Endothelial cell of umbilical vein (primary cell): Measurements from ENCODE around the gene LRRC8B. TPM values are rescaled to one million over a fixed set of nuclear protein-coding genes. Genes with fewer than 3 reads are reported as not detected.

Experiments used
- BruUV-seq: library from RNA; stranded (reverse); fragments of 400-500 nt; replicated peaks from 2 replicates; lab custom pipeline; 2021; lab: Mats Ljungman, UMichigan
- CTCF ChIA-PET: fragments of 300-600, 350-600 bp; sonication (Branson Sonifier 250); formaldehyde crosslinking; loops from one replicate; lab custom pipeline; 2021; ENCODE audit warnings: antibody characterized with exemption, inconsistent platforms; lab: Charles Lee
- POLR2A ChIA-PET: fragments of 300-600, 350-600 bp; sonication (Branson Sonifier 250); formaldehyde crosslinking; loops from one replicate; lab custom pipeline; 2021; ENCODE audit warnings: antibody characterized with exemption, inconsistent platforms; lab: Charles Lee
- DNase-seq: peaks from one replicate; pipeline ENCODE4 v3.0.0-alpha.2; 2011; ENCODE audit warnings: low read depth, low spot score
- FAIRE-seq: peaks from 2 replicates; lab custom pipeline; 2011; peaks lifted over from hg19 to GRCh38; lab: Jason Lieb, UNC
- H2AFZ ChIP-seq: 2 replicates; pipeline ENCODE4 v1.6.0; 2012; ENCODE audit warnings: low read depth, low read length, control low read depth, inconsistent platforms
- H3K27ac ChIP-seq: 2 replicates; pipeline ENCODE4 v1.5.1; 2011; ENCODE audit warnings: low read depth, mild to moderate bottlenecking, control low read depth, low read length, moderate library complexity; ENCODE audit not compliant: insufficient read depth
- H3K27me3 ChIP-seq, 2 experiments: 2 replicates each; pipeline versions ENCODE4 v1.6.0 to v1.6.1; 2011; ENCODE audit warnings: low read length in 2 of 2, mixed read lengths in 1 of 2; ENCODE audit not compliant: control insufficient read depth in 2 of 2, insufficient read depth in 2 of 2
- H3K36me3 ChIP-seq, 2 experiments: 2 replicates in 1 of 2; 3 replicates in 1 of 2; pipeline ENCODE4 v1.5.1; 2011; ENCODE audit warnings: low read length in 2 of 2, mild to moderate bottlenecking in 1 of 2, moderate library complexity in 1 of 2; ENCODE audit not compliant: control insufficient read depth in 2 of 2, insufficient read depth in 2 of 2; ENCODE audit errors: extremely low read depth in 1 of 2
- H3K4me1 ChIP-seq: 3 replicates; pipeline ENCODE4 v1.5.1; 2011; ENCODE audit warnings: mild to moderate bottlenecking, low read length; ENCODE audit not compliant: control insufficient read depth, insufficient read depth; ENCODE audit errors: extremely low read depth
- H3K4me2 ChIP-seq: 2 replicates; pipeline ENCODE4 v1.6.1; 2011; ENCODE audit warnings: low read length, control low read depth, mixed read lengths; ENCODE audit not compliant: insufficient read depth
- H3K4me3 ChIP-seq, 3 experiments: fragments of 200-600 bp in 1 of 3; sonication (generic), shearing (Covaris generic) in 1 of 3; replicated peaks in 1 of 3; 2 replicates each; pipeline ENCODE4 v1.5.1; 2011 to 2016; ENCODE audit warnings: control low read depth in 3 of 3, low read length in 3 of 3, mild to moderate bottlenecking in 2 of 3, inconsistent platforms in 1 of 3, low read depth in 1 of 3, moderate library complexity in 1 of 3; ENCODE audit not compliant: insufficient read depth in 1 of 3
- H3K79me2 ChIP-seq: 2 replicates; pipeline ENCODE4 v1.6.0; 2012; ENCODE audit warnings: low read length, inconsistent platforms; ENCODE audit not compliant: control insufficient read depth, insufficient read depth
- H3K9ac ChIP-seq: replicated peaks from 2 replicates; pipeline ENCODE3; 2011; ENCODE audit warnings: low read length, control low read depth; ENCODE audit not compliant: insufficient read depth; ENCODE audit errors: extremely low read depth
- H3K9me1 ChIP-seq: replicated peaks from 3 replicates; pipeline ENCODE4 v1.6.0; 2011; ENCODE audit warnings: mild to moderate bottlenecking, low read length; ENCODE audit not compliant: control insufficient read depth, insufficient read depth; ENCODE audit errors: extremely low read depth
- H3K9me3 ChIP-seq: replicated peaks from 2 replicates; pipeline ENCODE4 v1.5.1; 2012; ENCODE audit warnings: low read length, inconsistent platforms; ENCODE audit not compliant: control insufficient read depth, insufficient read depth
- H4K20me1 ChIP-seq: replicated peaks from 2 replicates; pipeline ENCODE3; 2011; ENCODE audit warnings: mild to moderate bottlenecking, low read length; ENCODE audit not compliant: control insufficient read depth, insufficient read depth; ENCODE audit errors: extremely low read depth
- CTCF ChIP-seq, 2 donors: IDR thresholded peaks; 1 replicate in 1 of 2; 2 replicates in 1 of 2; pipeline ENCODE4 v1.5.1; 2011; ENCODE audit warnings: low read length in 2 of 2, mild to moderate bottlenecking in 2 of 2, moderate library complexity in 2 of 2, control low read depth in 1 of 2, inconsistent platforms in 1 of 2, low read depth in 1 of 2; ENCODE audit not compliant: insufficient read depth in 1 of 2; ENCODE audit errors: extremely low read depth in 1 of 2
- EZH2 ChIP-seq: IDR thresholded peaks from 2 replicates; pipeline ENCODE4 v1.6.1; 2012; ENCODE audit warnings: borderline replicate concordance, low read depth, mild to moderate bottlenecking, moderate library complexity, low read length, inconsistent platforms; ENCODE audit not compliant: severe bottlenecking
- GATA2 ChIP-seq: IDR thresholded peaks from 2 replicates; pipeline ENCODE4 v1.7.0; 2011; ENCODE audit warnings: low read depth, mild to moderate bottlenecking, moderate library complexity, mixed read lengths, low read length; ENCODE audit not compliant: insufficient read length, insufficient read depth
- JUN ChIP-seq: IDR thresholded peaks from 2 replicates; pipeline ENCODE4 v1.6.1; 2011; ENCODE audit warnings: borderline replicate concordance, low read depth; ENCODE audit not compliant: insufficient read length, insufficient read depth
- MAX ChIP-seq: IDR thresholded peaks from 2 replicates; pipeline ENCODE4 v1.6.1; 2011; ENCODE audit not compliant: insufficient read depth, insufficient read length
- MYC ChIP-seq: IDR thresholded peaks from one replicate; pipeline ENCODE4 v1.6.1; 2011; ENCODE audit warnings: mild to moderate bottlenecking, low read depth, low read length
- POLR2A ChIP-seq: IDR thresholded peaks from 2 replicates; pipeline ENCODE4 v1.6.1; 2012; ENCODE audit warnings: low read depth, mild to moderate bottlenecking, control low read depth, low read length
- POLR2AphosphoS5 ChIP-seq: IDR thresholded peaks from 2 replicates; pipeline ENCODE4 v1.6.1; 2012; ENCODE audit warnings: low read depth, mild to moderate bottlenecking, control low read depth, low read length, moderate library complexity; ENCODE audit not compliant: insufficient read depth
- dilution Hi-C: fragments of 300-500 bp; cut with MboI; formaldehyde crosslinking; loops from one replicate; pipeline ENCODE4 v1.15.0; 2019; ENCODE audit warnings: low sequenced_read_pairs; ENCODE audit not compliant: extremely low pct_ligation_motif_present
- intact Hi-C: fragments of 100-400 bp; cut with micrococcal nuclease; formaldehyde crosslinking; loops from one replicate; pipeline ENCODE4 v1.10.0; 2022
- polyA plus RNA-seq, 4 experiments: library from polyadenylated mRNA; depleted of rRNA in 3 of 4; stranded (reverse) in 3 of 4; unstranded in 1 of 4; fragments of >200 nt; gene quantifications; 2 replicates each; pipeline versions ENCODE4 v1.2.1 to v1.2.3, GENCODE V29; 2011 to 2012; ENCODE audit warnings: missing spikeins in 1 of 4
- total RNA-seq: library from RNA; stranded (reverse); gene quantifications from 2 replicates; pipeline ENCODE4 v1.2.3, GENCODE V29; 2021

LRRC8B gene
- total and polyA plus RNA-seq, 2 donors (not counting 3 experiments of a cell fraction or from before 2014, with no cell fraction given), result 15.2 to 15.8 TPM

- peak overlapping the region; percentile 52 for H3K9ac ChIP-seq
- H3K4me2 ChIP-seq, result peak overlapping the region; percentile 75
- FAIRE-seq (peak; percentile 68), DNase-seq (peak; percentile 80)
- dilution Hi-C loops (no loop called here), intact Hi-C loops (loop anchor here (1.0 to 5.0 kb wide), 2 partner anchors 8 to 361 kb away; no protein-coding TSS in a partner anchor)
- CTCF ChIA-PET, result interaction anchor here (0.7 to 2.1 kb wide), 6 partner anchors 16 to 563 kb away, joined by 4 to 8 read pairs (median 6); no protein-coding TSS in a partner anchor
- H3K4me1 ChIP-seq, result peaks cover 47% of the 10 kb centered on the region
- H2AFZ ChIP-seq, result peak overlapping the region; percentile 32
- H4K20me1 ChIP-seq, result no peaks in the 10 kb centered on the region
- BruUV-seq, result TSS peak; percentile 72
- H3K79me2 ChIP-seq, result peaks cover 7% of the 10 kb centered on the region
- H3K9me1 ChIP-seq, result no peaks in the 10 kb centered on the region
- POLR2A ChIA-PET, result interaction anchor here (0.7 to 1.1 kb wide), 2 partner anchors 18 to 22 kb away, joined by 3 to 4 read pairs; partner anchors contain the start of gene LRRC8B
- no peaks in the 10 kb centered on the region for H3K27me3 ChIP-seq
- H3K9me3 ChIP-seq, result no peaks in the 10 kb centered on the region
- peak overlapping the region; percentile 94 for H3K27ac ChIP-seq
- TF ChIP-seq POLR2A (no peak), GATA2 (peak; percentile 39), JUN (peak; percentile 26)
- no peak overlapping the region for H3K4me3 ChIP-seq
- H3K36me3 ChIP-seq, result no peaks in the 10 kb centered on the region
Measured at GRCh38 chr1:89546082-89546889, 21.7 kb downstream of the LRRC8B start.

- H3K4me3 ChIP-seq, result no peak overlapping the region
- no peaks in the 10 kb centered on the region for H3K9me3 ChIP-seq
- H3K4me2 ChIP-seq, result peak overlapping the region; percentile 75
- TF ChIP-seq JUN (no peak), MAX (no peak), MYC (no peak), CTCF (IDR thresholded peaks at IDR 0.05; ENCODE audit: extremely low read depth in 1 of 2, insufficient read depth in 1 of 2, low read depth in 1 of 2, low read length in 2 of 2) (no peak), POLR2A (no peak), EZH2 (no peak), POLR2AphosphoS5 (no peak), GATA2 (no peak)
- BruUV-seq, result no TSS peak
- H3K27me3 ChIP-seq, result no peaks in the 10 kb centered on the region
- H3K4me1 ChIP-seq, result peaks cover 47% of the 10 kb centered on the region
- H3K9me1 ChIP-seq, result no peaks in the 10 kb centered on the region
- ChIA-PET POLR2A (interaction anchor here (0.6 to 1.1 kb wide), 2 partner anchors 23 to 494 kb away, joined by 3 to 4 read pairs; partner anchors contain the start of gene LRRC8B), CTCF (interaction anchor here (0.7 to 2.1 kb wide), 8 partner anchors 15 to 563 kb away, joined by 3 to 8 read pairs (median 4); no protein-coding TSS in a partner anchor)
- H3K79me2 ChIP-seq, result peaks cover 5% of the 10 kb centered on the region
- no peaks in the 10 kb centered on the region for H3K36me3 ChIP-seq
- FAIRE-seq (no peak), DNase-seq (no peak)
- H2AFZ ChIP-seq, result no peak overlapping the region
- dilution Hi-C loops (no loop called here), intact Hi-C loops (loop anchor here (1.0 to 5.0 kb wide), 2 partner anchors 9 to 360 kb away; no protein-coding TSS in a partner anchor)
- H4K20me1 ChIP-seq, result no peaks in the 10 kb centered on the region
- H3K9ac ChIP-seq, result peak overlapping the region; percentile 52
- peak overlapping the region; percentile 94 for H3K27ac ChIP-seq
Measured at GRCh38 chr1:89546934-89547562, 22.4 kb downstream of the LRRC8B start.
